Left renal pelvis (tissue), 4 donors: ENCODE results near the gene MFRP. TPM values are rescaled to one million over a fixed set of nuclear protein-coding genes. Genes with fewer than 3 reads are reported as not detected.
"Not testable (repeated sequence)": the region's sequence is repeated elsewhere in the genome, so short reads cannot be mapped to it uniquely, and the experiment has no call there.

Experiments
- DNase-seq, 4 donors: peaks; one replicate each; pipeline ENCODE4 v3.0.0-alpha.2; 2013; ENCODE audit warnings: low read depth in 4 of 4, low spot score in 3 of 4
- polyA plus RNA-seq, 4 donors: library from polyadenylated mRNA; unstranded; fragments of 120-200 nt; gene quantifications; one replicate each; pipeline ENCODE4 v1.2.1, GENCODE V29; 2013; ENCODE audit not compliant: insufficient read length in 4 of 4

Gene MFRP
- polyA plus RNA-seq: not detected

DNA sequence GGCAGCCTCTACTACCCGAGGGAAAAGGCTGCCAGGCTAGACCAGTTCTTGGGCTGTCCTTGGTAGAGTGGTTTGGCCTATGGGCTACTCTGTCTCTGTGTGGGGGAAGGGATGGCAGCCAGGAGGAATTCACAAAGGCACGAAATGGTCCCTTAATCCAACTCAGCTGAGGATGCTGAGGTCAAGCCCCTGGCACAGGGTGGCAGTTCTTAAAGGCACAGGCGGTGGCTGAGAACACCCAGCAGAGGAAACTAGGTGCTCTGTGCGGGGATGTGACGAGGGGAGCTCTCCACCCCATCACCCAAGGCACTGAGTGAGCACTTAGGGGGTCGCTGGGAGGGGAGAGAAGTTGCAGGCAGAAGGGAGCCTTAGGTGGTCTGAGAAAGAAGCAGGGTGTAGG, at the start of gene MFRP:
MFRP (minus strand) TSS at position 101 of the 400 bp plus-strand sequence. CDS start 192 bp downstream, outside the sequence.
- DNase-seq: no peak

DNA sequence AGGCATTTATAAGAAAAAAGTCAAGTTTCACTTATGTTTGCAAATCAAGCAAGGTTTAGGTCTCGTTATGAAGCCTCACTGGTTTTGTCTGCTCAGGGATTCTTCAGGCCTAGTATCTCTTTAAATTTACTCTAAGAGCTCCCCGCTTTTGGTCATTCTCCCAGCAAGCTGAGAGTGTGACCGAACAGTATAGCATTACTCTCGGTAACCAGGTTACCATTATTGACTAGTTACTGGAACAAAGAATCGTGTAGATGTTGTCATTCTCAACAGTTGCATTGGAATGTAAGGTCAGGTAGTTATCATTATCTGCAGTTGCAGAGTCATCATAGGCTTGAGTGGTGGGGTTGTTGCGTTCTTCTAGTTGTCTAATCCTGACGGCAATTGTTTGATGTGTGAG, 44.8 kb upstream of the MFRP start:
- DNase-seq: no peak

DNA sequence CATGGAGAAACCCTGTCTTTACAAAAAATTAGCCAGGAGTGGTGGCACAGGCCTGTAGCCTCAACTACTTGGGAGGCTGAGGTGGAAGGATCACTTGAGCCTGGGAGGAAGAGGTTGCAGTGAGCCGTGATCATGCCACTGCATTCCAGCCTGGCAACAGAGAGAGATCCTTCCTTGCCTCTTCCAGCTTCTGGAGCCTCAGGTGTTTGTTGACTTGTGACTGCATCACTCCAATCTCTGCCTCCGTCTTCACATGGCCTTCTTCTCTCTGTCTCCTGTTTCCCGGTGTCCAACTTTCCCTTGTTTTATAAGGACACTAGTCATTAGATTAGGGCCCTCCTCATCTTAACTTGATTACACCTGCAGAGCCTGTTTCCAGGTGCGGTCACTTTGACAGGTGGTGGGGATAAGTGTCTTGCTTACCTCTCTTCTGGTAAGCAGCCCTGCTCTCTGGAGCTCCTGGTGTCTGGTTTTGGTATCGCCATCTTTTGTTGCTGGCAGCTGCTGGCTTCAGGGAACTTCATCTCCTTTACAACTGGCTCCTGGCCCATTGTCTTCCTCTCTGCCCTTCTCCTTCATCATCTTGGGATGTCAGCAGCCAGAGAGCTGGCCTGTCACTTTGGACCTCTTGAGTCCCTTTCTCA, 43.2 kb upstream of the MFRP start:
- DNase-seq: no peak

DNA sequence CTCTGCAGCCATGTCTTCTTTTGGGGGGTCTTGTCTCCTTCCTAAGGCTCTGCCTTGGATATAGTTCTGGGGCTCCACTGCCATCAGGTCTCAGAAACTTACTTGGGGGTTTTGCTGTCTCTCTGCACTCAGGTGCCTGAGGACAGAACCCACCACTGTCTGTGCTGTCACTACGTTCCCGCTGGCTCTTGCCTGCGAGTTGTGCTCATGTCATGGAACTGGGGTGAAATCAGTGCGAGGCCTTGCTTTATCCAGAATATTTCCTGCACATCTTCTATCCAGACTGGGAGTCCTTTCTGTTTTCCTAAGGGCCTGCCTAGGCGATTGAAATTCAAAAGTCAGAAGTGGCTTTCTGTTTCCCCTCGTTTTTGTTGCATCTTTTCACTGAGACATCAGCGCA, 41.6 kb upstream of the MFRP start:
- DNase-seq: no peak

DNA sequence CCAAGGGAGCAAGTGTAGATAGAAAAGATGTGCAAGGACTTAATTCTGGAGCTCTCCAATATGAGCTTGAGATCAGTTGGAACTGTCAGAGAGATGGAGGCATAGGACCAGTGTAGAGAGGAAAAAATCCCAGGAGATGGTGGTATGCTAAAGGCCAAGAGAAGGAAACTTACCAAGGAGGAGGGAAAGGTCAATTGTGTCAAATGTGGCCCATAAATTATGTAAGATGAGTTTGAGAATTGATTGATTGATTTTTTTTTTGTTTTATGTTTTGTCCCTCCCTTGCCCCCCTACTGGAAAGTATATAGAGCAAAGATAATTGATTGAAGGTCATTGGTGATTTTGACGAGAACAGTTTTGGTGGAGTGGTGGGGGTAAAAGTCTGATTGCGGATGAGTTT, 37.8 kb upstream of the MFRP start:
- DNase-seq: no peak

DNA sequence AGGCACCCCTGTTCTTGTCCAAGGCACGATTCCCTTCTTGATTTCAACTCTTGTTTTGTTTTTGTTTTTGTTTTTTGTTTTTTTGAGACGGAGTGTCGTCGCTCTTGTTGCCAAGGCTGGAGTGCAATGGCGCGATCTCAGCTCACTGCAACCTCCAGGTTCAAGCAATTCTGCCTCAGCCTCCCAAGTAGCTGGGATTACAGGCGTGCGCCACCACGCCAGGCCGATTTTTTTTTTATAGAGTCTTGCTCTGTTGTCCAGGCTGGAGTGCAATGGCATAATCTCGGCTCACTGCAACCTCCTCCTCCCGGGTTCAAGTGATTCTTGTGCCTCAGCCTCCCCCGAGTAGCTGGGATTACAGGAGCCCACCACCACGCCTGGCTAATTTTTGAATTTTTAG, 36.0 kb upstream of the MFRP start:
- not testable (repeated sequence) for DNase-seq

DNA sequence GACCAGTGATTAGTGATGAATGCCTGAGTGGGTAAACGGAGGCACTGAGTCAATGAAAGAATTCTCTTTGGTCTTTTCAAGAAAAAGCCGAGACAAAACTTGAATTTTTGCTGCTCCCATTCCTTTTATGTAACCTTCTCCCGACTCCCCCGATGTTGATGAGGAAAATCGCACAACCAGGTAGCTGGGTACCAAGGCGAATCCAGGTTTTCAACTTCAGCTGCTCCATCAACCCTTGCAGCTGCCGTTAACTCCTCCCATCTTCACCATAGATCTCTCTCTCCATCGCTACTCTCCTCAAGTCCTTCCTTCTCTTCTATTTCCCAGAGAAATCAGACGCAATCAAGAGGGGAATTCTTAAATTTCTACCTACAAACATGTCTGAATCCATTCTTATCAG, 35.6 kb upstream of the MFRP start:
- no peak for DNase-seq

DNA sequence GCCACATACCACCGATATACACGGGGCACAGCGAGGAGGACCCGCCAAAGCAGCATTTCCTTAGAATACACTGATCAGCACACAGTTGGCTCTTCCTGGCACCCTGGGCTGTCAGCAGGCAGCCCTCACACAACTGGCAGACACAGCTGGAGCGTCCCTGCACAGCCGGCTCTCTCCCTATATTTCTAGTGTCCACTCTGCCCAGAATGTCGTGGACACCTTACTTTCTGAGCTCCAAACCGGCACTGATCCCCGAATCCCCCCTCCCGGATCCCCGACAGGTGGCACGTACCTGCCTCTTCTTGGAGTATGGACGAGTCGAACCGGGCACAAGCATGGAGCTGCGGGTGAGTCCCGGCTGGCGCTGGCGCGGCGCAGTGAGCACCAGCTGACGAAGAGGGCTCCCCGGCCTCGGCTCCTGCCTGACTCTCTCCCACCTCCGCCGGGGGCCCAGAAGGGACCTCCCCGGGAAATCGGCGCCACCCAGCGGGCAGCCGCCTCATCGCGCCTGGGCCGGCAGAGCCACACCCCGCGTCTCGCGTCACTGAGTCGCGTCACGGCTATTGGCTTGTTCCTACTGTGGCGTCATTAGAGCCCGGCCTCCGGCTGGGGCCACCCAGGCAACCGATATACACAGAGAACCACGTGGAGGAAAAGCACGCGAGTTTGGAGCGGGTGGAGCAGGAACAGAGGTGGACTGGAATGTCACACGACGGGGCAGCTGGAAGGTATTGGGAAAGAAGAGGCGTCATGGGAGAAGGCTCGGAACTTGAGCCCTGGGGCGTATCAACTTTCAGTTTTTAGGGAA, 34.9 kb upstream of the MFRP start, which contains the start of gene USP2:
USP2 (minus strand) TSS at position 510 of the 808 bp plus-strand sequence. CDS start 8,210 bp downstream, outside the sequence.
- DNase-seq: peak; percentile 84 to 91 (median 91)

DNA sequence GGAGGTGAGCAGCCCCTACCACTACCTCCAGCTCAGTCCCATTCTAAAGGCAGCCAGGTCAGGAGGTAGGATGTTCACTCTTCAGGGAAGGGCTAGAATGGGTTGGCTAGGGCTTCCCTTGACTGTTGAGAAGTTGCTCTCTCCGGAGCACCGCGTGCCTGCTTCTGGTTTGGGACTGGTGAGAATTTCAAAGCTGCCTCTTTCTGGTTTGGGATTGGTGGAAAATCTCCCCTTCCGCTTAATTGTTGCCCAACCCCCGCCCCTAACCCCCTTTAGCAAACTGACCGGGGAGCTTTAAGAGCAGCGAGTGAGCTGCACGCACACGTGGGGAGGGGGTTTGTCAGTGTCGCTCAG, 34.3 kb upstream of the MFRP start:
- no peak for DNase-seq

DNA sequence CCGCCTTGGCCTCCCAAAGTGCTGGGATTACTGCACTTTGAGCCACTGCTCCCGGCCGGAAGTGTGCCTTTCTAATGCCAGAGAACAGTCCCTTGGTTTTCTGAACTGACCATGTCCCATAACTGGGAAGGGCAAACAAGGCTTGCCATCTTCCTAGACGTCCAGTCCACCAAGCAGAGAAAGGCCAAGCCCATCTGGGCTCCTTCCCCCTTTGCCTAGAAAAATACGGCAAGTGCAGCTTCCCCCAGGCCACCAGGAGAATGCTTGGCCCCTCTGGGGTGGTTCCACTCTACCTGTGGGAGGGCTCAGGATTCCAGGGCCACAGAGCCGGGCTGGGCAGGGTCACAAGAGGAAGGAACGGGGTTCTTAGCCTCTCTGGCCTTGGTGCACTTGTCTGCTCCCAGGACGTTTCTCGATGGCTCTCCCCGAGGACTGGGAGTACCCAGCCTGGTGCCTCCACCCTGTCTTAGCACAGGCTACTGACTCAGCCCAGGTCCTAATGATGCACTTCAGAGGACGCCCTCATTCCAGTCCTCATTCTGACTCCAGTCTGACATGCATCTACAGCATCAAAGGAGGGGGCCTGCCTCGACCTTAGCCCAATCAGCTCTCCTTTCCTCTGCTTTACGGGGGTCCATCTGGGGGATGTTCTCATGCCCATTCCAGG, 33.8 kb upstream of the MFRP start:
- no peak for DNase-seq

DNA sequence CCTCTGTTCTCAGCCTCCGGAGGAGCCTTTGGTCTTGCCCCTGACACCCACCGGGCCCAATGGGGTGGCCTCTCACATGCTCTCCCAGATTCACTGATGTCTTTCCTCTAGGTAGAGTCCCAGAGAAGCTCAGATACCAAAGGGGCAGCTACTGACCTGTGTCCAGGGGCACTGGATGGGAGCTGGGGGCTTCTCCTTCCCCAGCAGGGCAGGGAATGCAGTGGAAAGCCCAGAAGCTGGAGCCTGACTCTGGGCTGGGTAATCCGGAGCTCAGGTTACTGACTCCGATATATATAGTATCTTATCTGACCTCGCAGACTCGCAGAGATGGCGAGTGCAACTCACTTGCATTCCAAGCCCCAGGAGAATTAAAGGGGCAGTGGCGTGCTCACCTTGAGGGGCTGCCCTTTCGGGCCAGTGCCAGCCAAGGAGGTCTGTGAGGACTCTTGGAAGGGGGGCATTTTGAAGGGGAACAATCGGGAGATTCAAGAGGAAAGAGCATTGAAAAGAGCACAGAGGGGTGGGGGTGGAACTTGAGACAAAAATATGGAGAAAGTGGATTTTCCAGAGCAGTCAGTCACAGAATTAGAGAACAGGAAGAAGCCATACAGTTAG, 32.5 kb upstream of the MFRP start:
- no peak for DNase-seq

DNA sequence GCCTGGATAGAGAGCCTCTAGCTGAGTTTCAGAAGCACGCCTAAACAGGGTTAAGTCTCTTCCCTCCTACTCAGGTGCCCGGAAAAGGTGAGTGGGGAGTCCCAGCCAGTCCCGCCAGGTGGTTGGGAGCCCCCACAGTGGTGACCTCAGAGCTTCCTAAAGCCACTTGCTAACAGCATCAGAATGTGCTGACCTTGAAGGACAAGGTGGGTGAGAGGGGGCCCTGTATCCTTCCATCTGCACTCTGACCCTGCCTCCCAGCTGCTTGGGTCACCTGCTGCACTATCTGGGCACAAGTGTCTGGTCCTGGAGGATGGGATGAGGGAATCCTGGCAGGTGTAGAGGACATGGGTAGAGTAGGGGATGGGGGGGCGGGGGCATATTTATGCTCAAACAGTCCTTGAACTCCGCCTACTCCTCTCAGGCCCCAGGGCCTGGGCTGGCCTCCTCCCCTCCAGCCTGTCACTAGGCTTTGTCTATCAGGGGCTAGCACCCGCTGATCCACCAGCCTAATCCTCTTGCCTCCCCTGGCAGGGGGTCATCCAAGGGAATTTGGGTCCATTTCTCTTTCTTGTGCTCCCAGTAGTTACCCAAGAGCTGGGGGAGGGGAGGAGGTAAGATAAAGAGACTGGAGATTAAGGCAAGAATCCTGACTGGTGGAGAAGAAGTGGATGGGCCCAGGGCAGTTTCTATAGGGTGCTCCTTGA, 31.6 kb upstream of the MFRP start:
- DNase-seq: no peak

DNA sequence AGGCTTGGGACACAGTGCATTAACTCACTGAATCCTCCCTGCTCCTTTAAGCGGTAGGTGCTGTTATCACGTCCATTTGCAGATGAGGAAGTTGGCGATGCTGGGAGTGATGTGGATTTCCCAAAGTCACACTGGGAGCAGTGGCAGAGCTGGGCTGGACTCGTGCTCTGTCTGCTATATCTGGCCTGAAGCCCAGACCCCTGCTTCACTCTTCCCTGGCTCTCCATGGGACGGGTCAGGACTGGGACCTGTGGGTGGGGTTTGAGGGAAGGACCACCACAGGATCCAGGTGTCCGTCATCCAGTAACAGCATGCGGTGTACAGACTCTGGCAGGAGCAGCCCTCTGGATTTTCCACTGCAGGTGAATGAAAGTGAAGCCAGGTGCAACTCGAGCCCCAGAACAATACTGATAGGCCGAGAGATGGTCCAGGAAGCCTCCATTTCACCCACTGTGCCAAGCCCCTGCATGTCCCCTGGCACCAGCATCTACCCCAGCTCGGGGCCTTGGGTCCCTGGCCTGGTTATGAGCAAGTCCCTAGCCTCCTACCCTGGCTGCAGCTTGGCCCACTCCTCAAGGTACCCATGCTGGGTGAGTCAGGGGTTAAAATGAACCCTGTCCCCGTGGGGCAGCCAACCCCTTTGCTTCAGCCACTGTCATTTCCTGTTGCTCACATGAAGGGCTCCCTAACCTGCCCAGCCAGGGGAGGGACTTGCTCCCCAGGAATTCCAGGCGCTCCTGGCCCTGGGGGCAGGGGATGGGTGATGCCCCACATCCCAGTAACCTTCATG, 30.8 kb upstream of the MFRP start:
- DNase-seq: no peak

DNA sequence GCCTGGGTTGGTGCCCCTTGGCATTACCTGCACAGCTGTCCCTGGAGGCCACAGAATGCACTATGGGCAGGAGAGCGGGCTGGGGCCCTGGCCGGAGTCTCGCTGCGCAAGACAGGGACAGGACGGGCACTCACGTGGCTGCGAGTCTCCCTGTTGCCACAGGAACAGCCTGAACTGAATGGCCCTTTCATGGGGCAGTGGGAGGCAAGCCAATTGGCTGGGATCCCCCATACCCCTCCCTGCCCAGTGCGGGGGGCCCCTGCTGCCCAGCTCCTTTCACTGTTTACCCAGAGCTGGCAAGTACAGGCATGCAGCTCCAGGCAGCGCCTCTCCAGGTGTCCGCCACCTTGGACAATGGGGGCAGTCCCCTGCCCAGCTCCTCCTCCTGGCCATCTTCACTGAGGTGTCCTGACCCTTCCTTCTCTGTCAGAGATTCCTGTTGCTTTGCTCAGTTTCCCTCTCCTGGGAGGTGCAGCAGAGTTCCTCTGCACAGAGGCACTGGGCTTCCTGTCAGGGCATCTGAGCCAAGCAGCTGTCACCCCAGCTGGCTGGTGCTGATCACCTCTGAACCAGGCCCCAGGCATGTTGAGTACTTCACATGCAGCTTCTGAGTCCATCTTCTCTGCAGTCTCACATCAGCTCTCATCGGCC, 29.8 kb upstream of the MFRP start:
- DNase-seq: no peak

DNA sequence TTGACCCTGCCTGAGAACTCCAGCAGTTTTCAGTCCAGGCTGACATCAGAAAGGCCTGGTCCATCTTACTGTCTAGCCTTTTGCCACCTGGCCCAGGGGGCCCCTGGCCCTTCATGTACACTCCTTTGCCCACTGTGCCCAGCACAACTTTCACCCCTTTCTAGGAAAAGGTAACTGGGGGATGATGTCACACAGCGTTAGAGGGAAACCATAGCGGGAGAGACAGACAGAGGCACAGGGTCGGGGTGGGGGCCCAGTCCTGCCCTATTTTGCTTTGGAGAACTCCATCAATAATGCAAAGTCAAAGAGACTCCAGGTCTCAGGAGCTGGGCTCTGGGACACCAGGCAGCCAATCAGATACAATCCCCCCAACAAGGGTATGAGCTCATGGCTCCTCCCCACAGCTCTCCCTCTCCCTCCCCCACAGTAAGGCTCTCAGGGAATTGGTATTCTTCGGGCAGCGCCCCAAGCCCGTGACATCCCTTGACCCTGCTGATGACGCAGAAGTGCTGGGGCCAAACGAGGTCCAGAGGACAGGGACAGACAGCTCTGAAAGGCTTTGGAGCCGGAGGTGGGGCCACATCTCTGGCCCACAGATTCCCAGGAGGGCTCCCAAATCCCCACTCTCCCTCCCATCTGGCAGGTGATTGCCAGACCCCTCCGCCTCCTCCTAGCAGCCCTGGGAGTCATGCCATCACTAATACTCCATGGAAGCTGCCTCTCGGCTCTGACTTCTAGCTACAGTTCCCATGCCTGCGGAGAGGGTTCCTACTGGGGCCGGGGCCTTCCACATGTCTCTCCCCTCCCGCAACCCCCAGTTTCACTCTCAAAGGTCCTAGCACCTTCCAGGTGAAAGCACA, 29.1 kb upstream of the MFRP start:
- DNase-seq: no peak

DNA sequence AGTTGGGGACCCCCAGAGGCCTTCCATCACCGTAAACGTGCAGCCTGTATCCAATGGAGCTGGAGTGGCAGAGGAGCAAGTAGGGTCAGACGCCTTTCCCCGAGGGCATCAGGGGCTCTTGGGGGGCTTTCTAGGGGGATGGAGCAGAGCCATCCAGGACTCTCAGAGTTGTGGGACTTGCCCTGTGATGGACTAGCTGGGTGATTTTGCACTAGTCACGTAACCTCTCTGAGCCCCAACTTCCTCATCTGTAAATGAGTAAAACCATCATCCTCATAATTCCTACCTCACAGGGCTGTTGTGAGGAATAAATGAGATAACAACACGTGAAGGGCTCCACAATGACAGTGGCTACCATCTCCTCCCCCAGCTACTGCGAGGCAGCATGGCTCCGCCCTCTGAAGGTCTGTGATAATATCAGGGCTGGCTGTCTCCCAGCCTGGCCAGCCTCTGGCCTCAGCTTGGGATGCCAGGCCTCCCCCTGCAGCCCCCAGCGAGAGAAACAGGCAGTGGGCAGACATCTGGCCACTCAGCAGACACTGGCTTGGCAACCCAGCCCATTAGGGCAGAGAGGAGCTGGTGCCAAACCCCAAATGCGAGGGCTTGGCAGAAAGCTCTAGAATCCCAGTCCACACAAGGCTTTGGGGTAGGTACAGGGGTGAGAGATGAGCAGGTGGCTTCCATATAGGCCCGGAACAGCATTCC, 28.3 kb upstream of the MFRP start:
- DNase-seq: no peak

DNA sequence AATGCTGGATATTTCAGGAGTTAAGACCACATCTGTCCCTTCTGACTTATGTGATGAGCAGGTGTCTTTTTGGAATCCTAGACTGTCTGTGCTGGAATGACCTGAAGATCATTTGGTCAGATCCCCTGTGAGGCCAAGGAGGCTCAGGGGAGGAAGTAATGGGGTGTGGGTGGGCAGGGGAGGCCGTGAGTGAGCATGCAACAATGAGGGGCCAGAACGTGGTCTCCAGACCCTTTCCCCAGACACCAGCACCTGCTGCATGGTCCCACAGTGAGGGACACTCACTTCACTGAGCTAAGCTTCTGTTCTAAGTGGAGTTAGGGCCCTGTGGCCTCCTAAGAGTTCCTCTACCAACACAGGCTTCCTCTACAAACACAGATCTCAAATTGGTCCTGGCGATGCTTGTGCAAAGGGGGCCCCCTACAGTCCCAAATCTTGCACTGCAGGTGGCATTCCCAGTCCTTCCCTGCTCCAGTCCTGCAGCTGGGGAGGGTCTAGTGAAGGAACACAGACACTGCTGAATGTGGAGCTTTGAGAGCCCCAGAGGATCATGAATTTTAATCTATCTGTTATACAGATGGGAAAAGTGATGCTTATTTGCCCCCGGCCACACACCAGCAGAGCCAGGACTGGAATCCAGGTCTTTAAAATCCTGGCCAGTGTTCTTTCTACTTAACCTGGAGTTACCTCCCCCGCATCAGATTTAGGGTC, 27.6 kb upstream of the MFRP start:
- DNase-seq: peak in 1 of 4 donors; percentile 73
